AG09319 (cell line): ENCODE results near the gene NAA35.
"Not testable (repeated sequence)": the region's sequence is repeated elsewhere in the genome, so short reads cannot be mapped to it uniquely, and the experiment has no call there.

Experiments used
- DNase-seq: peaks from one replicate; pipeline ENCODE4 v3.0.0-alpha.2; 2010; ENCODE audit warnings: low read depth; ENCODE audit errors: extremely low read depth
- CTCF ChIP-seq: IDR thresholded peaks from 2 replicates; pipeline ENCODE4 v1.5.1; 2011; ENCODE audit warnings: low read depth, mild to moderate bottlenecking, inconsistent platforms, low read length, moderate library complexity

NAA35 gene

DNA sequence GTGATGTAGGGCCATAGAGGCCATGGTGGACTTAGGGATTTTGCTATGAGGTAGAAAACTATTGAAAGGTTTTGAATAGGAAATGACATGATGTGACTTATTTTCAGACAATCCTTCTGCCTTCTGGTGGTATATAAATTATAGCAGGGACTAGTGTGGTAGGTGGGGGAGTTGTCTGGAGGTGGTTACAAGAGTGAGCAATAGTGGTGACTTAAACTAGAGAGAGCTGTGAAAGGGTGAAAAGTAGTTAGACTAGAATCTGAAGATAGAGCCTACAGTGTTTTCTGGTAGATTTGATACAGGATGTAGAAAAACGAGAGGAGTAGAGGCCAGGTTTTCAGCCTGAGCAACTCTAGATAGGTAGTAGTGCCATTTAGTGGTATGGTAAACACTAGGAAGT, 32.3 kb downstream of the NAA35 start:
- DNase-seq = no peak
- no peak for TF ChIP-seq CTCF

GRCh38 chr9:85974055-85974547, 33.2 kb downstream of the NAA35 start:
- not testable (repeated sequence) for DNase-seq

- DNase-seq = no peak
- no peak for TF ChIP-seq CTCF
Observed at GRCh38 chr9:85978496-85978895, 37.5 kb downstream of the NAA35 start.

DNA sequence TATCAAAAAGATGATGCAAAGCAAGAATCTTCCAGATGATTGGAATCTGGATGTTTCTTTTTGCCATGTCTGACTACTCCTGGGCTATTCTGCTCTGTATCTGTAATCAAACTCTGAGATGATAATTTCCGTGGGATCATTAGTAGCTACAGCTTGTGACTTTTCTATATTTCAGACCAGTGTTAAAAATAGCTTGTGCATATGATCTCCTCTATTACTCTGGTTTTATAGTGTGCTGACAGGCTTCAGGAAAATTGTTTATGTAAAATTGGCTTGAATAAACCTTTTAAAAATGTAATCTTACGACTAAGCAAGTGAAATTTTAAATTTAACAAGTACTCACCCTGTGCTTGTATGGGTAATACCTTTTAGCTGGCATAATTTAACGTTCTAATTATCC, 40.4 kb downstream of the NAA35 start:
- no peak for TF ChIP-seq CTCF
- DNase-seq = no peak

GRCh38 chr9:85984457-85984856, 43.5 kb downstream of the NAA35 start:
- no peak for TF ChIP-seq CTCF

GRCh38 chr9:85987236-85987635, 46.3 kb downstream of the NAA35 start:
- TF ChIP-seq CTCF = no peak

More at GRCh38 chr9:85984457-85984856, 43.5 kb downstream of the NAA35 start:
- DNase-seq = no peak

DNA sequence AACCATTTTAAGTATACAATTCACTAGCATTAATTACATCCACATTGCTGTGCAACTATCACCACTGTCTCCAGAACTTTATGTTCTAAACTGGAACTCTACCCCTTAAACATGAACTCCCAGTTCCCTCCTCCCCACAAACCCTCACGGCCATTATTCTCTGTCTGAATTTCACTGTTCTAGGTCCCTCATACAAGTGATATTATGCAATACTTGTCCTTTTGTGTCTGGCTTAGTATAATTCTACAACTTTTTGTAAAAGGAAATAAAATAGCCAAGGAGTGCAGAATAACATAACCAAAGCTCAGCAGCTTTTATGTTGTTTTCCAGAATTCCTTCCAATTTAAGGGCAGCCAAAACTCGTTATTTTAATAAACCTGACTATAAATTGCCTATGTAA, 53.2 kb downstream of the NAA35 start:
- no peak for DNase-seq
- no peak for TF ChIP-seq CTCF

More at GRCh38 chr9:85987236-85987635, 46.3 kb downstream of the NAA35 start:
- DNase-seq = no peak

DNA sequence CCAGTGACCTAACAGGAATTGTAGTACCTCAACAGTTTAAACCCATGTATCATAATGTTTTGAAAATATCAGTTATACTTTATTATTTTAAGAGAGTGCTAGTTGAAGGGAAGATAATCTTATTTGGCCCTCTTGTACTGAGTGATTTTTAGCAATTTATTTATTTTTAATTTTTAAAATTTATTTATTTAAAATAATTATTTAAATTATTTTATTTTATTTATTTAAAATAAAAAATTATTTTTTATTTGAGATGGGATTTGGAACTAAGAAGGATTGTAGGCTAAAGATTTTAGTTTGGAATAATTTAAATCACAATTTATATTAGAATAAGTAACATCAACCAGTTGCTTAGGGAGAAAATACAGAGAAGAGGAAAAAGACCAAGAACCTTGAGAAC, 54.2 kb downstream of the NAA35 start:
- no peak for TF ChIP-seq CTCF
- DNase-seq = no peak
